ENCODE results near the gene PTPRT. TPM values are rescaled to one million over a fixed set of nuclear protein-coding genes. Genes with fewer than 3 reads are reported as not detected.

The PTPRT gene
- total and polyA plus RNA-seq, 2 of the 4 experiments (the other 2 are of a cell fraction): not detected

GRCh38 chr20:42338294-42339201 lies 851.2 kb downstream of the PTPRT start:
- in situ Hi-C loops (cut with MboI; ENCODE audit: low sequenced_read_pairs) (no loop called here), dilution Hi-C loops (cut with HindIII; ENCODE audit: low sequenced_read_pairs, unreplicated experiment) (no loop called here), intact Hi-C loops (cut with micrococcal nuclease) (no loop called here)
- H2BK5ac ChIP-seq (ENCODE audit: low read depth, low read length, poor library complexity, severe bottlenecking): no peak overlapping the region
- H3K23ac ChIP-seq (ENCODE audit: low read depth, low read length): no peak overlapping the region
- H3K4ac ChIP-seq (ENCODE audit: low read depth, low read length): no peak overlapping the region
- H3K56ac ChIP-seq (ENCODE audit: extremely low read depth, insufficient read depth, low read length): no peak overlapping the region
- H3K79me1 ChIP-seq (ENCODE audit: low read depth in 1 of 2, low read length in 2 of 2): no peaks in the 10 kb centered on the region
- H3K36me3 ChIP-seq (ENCODE audit: control insufficient read depth, insufficient read depth, low read length): no peaks in the 10 kb centered on the region
- BruUV-seq (replicated peaks): no TSS peak
- H3K4me2 ChIP-seq (ENCODE audit: low read depth, low read length): no peak overlapping the region
- no peak overlapping the region for H2BK120ac ChIP-seq (ENCODE audit: low read depth, low read length)
- H3K9me3 ChIP-seq (ENCODE audit: control insufficient read depth, insufficient read depth, low read length): peaks cover 12% of the 10 kb centered on the region
- ChIA-PET POLR2A (ENCODE audit: unreplicated experiment) (no interaction called here), CTCF (no interaction called here)
- H3K4me1 ChIP-seq (ENCODE audit: control insufficient read depth, insufficient read depth, low read length): no peaks in the 10 kb centered on the region
- WGBS, 2 experiments (ENCODE audit: extremely low coverage in 2 of 2, insufficient read length in 1 of 2): no CpG with 5 or more reads among the region's 5 CpGs
- no peak overlapping the region for H3K9ac ChIP-seq (ENCODE audit: low read depth, low read length)
- no peak overlapping the region for H2AK9ac ChIP-seq (replicated peaks; ENCODE audit: low read depth, low read length, poor library complexity)
- no peak overlapping the region for H3K14ac ChIP-seq (replicated peaks; ENCODE audit: low read depth, low read length)
- no peak overlapping the region for H4K8ac ChIP-seq (ENCODE audit: low read depth in 2 of 2, low read length in 2 of 2)
- H3K9me1 ChIP-seq (ENCODE audit: insufficient read depth, low read length): no peaks in the 10 kb centered on the region
- TF ChIP-seq RAD21 (IDR thresholded peaks at IDR 0.05; ENCODE audit: low read length) (no peak), RCOR1 (IDR thresholded peaks at IDR 0.05; ENCODE audit: insufficient replicate concordance, low read length) (no peak)
- no peaks in the 10 kb centered on the region for H4K20me1 ChIP-seq (ENCODE audit: insufficient read depth, low read length)
- H3K27me3 ChIP-seq (ENCODE audit: control insufficient read depth, insufficient read depth, low read length): no peaks in the 10 kb centered on the region
- H2BK20ac ChIP-seq (ENCODE audit: low read depth, low read length): no peak overlapping the region
- H2AFZ ChIP-seq (replicated peaks; ENCODE audit: low read length, poor library complexity): no peak overlapping the region
- no peak overlapping the region for H4K5ac ChIP-seq (ENCODE audit: low read depth, low read length)
- no peak overlapping the region for H4K91ac ChIP-seq (ENCODE audit: insufficient read depth, low read depth, low read length)
- H3K27ac ChIP-seq (ENCODE audit: insufficient read depth, low read length): no peak overlapping the region
- DNase-seq (no peak), ATAC-seq (ENCODE audit: low read depth) (no peak)
- H2BK15ac ChIP-seq (ENCODE audit: low read depth, low read length): no peak overlapping the region
- H3K18ac ChIP-seq (ENCODE audit: low read depth, low read length): no peak overlapping the region
- H3K4me3 ChIP-seq (ENCODE audit: insufficient read depth, low read depth, low read length): no peak overlapping the region
- no peak overlapping the region for H2AK5ac ChIP-seq (ENCODE audit: low read depth, low read length)

Measured in IMR-90 (cell line).